HG03095 (cell line): Measurements from ENCODE around the gene LACTB.

ENCODE experiments used
- ATAC-seq: cut with Tn5 transposase; IDR thresholded peaks from one replicate; pipeline ENCODE4 v1.9.1; 2021; ENCODE audit warnings: moderate library complexity; ENCODE audit not compliant: unreplicated experiment

Gene LACTB

DNA sequence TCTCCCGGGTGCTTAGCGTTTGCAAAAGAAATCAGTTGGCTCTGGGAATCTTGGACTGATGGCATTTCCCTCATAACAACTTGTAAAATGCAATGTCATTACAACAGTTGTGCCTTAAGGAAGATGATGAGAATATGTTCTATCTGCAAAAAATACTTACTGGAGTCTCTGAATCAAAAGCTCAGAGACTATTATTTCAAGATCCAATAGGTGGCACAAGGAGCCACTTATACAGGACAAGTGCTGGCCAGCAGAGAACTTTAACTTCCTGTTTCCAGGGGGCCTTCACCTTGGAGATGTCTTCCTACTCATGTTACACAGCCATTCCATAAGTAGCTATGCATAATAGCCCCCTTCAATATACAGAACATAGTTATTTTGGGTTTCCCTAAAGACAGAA, 44.6 kb downstream of the LACTB start:
- ATAC-seq = no peak

DNA sequence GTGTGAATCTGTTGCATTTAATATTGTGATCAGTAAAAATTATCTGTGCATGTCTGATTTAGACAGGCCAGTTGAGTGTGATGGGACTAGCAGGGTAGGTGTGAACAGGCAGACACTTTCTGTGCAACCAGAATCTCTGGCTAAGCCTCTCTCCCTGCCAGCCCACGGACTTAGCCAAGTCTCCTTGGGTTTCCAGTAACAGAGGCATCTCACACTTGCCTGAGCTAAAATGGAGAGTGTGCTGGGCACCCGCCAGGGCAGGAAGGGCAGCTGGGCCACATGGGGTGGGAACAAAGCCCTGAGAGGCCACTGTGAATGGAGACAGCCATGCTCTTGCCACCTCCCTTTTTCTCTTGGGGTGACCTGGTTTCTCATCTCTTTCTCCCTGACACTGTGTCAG, 48.1 kb downstream of the LACTB start:
- no peak for ATAC-seq

DNA sequence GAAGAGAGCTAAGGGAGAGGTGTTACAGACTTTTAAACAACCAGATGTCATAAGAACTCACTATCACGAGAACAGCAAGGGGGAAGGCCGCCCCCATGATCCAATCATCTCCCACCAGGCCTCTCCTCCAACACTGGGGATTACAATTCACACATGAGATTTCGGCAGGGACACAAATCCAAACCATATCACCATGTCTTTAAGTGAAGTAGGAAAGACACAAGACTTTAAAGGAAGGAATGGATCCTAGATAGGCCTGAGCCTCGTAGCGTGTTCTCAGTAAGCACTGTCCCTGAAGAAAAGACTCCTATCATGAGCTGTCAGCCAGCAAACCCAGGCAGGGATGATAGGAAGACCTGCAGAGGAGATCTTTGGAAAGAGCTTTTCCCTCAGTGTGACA, 50.7 kb downstream of the LACTB start:
- ATAC-seq = no peak

DNA sequence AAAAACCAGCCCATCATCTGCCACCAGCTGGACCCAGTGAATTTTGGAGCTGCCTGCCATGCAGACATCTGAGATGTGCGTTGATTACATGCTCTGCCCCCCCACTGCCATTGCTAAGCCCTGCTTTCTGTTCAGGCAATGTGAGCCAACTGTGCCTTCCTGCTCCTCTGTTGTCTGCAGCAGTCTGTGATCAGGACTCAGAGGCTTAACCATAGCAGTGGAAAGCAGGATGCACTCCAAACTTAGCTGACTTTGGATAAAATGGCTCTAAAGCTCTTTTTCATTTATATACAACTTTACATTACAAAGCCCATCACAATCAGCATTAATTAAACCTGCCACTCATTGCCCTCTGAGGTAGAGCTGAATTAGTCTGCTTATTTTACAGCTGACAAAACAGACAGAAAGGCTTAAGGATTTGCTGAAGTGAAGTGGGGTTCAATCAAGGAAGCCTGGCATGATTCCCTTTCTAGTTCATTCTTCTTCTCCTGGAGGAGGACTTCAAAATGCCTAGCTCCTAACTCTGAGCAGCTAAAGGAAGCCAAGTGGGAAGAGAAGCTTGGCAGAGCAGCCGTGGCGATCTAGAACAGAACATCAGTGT, 51.3 kb downstream of the LACTB start:
- no peak for ATAC-seq

DNA sequence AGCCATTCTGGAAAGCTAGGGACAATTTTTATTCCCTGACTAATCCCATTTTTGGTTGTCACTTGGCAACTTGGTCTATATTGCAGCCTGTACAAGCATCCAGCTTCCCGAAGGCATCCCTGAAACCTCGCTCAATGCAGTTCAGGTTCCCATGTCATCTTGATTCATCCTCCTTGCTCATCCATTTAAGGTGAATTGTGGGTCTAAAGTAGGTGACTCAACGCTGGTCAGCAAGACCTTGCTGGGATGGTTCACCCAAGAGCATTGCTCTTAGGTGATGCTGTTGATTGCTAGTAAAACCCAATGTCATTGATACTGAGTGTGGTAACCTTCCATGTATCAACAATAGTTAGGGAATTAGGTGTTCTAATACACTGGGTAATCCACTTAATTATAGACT, 54.6 kb downstream of the LACTB start:
- ATAC-seq = no peak

DNA sequence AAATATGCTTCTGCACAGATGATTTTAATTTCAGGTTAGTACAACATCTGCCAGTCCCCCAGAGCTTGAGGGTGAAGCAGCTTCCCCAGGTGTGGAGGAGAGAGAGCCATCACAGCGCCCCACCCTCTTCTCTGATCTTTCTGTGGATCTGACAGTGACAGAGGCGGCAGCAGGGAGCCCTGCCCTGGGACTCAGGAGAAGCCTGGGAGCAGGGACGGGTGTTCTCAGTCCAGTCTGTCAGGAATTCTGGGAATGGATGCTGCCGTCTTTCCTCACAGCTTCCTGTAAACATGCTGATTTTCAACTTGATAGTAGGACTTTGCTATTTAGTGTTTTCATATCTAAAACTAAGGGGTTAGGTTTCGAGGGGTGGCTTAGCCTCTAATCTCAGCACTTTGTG, 56.4 kb downstream of the LACTB start:
- no peak for ATAC-seq

DNA sequence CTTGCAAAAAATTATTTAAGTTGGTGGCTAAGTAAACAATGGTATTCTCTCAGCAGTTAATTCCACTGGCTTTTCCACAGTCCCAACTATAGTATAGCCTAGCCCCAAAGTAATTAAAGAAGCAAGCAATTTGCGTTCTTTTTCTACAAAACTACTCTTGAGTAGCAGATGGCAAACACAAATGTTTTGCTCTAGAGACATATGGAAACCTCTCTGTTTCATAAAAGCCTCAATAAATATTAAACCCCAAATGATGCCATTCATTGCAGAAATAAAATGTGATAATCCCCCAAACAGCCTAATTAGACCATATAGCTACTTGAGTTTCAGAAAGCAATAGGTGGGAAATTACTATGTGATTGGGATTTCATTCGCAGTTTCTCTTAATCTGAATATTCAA, 59.1 kb downstream of the LACTB start:
- no peak for ATAC-seq

DNA sequence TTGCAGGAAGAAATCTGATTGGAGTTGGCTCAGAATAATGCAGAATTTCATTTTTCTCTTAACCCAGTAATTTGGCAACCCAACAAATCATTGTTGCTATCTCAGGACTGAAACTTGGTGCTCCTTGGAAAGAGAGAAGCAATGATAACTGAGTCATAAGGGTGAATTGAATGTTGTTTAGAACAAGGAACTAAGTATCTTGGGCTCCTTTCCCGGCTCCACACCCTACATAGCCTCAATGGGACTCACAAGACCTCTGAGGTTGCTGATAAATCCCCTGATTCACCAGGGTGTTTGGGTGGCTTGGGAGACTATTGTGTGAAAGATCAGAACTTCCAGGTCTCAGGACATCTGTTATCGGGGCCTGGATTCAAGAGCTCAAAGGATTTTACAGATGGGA, 60.0 kb downstream of the LACTB start:
- no peak for ATAC-seq

DNA sequence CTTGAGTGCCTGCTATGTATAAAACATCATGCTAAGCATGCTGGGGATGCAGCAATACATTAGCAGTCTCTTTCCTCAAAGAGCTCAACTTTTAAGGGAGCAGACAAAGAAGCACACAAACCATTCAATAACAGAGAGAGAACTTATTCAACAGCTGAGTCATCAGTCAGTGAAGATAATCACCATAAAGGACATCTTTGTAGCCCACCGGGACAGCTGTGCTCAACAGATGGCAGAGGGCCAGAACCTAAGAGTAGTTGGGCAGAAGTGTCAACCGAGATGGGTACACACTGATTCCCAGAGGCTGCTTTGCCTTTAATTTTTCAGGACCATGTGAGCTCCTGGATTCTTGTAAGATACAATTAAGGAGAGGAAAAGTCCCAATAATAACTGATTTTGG, 63.5 kb downstream of the LACTB start:
- no peak for ATAC-seq

DNA sequence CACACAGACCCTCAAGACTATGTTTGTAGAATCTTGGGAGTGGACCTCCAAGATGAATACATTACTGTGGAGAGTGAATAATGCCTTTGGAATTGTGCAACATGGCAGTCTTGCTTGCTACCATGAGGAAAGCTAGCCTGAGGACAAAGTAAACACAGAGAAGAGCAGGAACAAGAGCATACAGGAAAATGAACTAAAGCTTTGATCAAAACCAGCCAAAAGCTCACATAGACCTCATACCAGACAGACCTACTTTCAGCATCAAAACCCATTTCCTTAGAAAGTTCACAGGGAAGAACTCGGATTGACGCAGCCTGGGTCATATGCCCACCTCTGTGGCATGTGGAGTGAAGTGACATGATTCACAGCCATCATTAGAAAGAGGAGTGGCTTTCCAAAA, 64.4 kb downstream of the LACTB start:
- no peak for ATAC-seq

DNA sequence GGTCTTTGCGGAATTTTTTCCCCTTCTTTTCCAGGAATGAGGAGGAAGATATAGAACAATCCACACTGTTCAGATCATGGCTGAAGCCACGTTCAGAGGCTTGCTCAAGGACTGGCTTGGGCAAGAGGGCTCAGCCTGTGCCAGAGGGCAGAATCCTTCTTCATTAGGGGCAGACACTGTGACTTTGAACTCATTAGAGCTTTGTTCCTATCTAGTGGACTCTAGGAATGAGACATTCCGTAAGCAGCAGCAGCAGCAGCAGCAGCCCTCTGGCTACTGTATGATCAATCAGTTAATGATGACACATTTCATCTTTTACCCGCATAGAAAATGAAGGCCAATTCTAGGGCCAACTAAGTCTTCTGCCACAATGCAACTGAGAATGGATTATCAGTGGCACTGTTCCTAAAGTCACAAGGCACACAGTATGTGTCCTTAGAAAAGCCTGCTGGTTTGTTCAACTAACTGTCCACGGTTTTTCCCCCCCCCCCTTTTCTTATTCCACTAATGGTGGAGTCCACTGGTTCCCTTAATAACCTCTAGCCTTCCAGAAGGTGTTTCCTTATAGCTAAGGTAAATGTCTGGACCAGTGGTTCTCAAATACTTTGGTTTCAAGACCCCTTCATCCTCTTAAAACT, 66.0 kb downstream of the LACTB start:
- no peak for ATAC-seq

DNA sequence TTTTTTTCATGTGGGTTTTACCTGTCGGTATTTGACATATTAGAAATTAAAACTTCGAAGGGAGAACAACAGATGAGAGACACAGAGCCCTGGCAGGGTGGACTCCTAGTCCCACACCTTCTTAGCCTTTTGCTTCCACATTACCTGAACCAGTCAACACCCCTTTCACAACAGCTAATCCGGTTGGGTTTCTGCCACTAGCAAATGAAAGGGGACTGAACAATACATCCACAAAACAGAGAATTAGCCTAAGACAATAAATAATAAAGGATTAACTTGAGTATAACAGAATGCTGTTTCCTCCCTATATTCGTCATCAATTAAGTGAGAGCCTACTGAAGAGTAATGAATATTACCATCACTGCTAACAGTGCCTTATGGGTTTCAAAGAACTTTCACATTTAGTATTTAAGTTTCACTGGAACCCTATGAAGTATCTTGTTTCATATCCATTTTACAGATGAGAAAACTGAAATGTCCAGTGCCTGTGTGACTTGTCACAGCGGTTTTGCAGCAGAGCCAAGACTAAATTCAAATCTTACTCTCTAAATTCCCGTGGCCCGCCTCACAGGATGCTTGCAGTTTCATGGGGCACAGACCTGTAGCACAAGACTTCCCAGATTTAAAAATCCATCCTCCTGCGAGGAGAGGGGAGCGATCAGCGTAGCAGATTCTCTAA, 66.7 kb downstream of the LACTB start:
- ATAC-seq = no peak

DNA sequence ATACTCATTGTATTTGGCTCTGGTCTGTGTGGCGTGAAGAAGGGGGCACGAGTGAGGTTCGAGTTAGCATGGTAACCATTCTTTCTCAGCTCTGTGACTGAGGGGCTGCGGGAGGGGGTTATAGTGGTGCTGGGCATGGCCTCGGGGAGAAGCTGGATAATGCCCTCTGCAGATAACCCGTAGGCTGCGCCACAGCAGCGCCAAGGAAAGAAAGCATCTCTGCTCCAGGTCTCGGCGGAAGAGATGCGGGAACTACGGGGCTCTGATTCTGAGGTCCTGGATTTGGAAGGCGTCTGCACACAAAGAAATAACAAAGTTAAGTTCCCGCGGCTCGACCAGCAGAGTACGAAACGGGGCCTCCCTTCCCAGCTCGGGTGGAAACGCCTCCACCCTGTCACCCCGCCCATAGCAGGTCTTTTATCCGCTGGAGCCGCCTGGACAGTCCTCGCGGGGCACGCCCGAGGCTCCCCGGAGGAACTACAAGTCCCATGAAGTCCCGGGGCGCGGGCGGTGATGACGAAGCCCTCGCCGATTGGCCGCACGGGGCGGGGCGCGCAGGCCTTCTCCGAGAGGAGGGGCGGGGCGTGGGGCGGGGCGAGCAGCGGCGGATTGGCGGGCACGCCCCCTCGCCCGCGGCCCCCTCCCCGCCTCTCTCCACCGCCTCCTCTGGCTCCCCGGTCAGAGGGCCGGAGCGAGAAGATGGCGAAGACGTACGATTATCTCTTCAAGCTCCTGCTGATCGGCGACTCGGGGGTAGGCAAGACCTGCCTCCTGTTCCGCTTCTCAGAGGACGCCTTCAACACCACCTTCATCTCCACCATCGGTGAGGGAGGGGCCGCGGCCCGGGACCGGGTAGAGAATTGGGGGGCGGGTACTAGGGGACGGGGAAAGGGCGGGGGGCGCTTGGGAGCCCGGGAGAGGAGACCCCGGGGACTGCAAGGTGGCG, 67.5 kb downstream of the LACTB start, which contains the start of gene RAB8B:
RAB8B (plus strand) TSS at position 681 of the 946 bp plus-strand sequence; CDS start at position 700, 19 bp downstream.
- ATAC-seq = peak; percentile 69

DNA sequence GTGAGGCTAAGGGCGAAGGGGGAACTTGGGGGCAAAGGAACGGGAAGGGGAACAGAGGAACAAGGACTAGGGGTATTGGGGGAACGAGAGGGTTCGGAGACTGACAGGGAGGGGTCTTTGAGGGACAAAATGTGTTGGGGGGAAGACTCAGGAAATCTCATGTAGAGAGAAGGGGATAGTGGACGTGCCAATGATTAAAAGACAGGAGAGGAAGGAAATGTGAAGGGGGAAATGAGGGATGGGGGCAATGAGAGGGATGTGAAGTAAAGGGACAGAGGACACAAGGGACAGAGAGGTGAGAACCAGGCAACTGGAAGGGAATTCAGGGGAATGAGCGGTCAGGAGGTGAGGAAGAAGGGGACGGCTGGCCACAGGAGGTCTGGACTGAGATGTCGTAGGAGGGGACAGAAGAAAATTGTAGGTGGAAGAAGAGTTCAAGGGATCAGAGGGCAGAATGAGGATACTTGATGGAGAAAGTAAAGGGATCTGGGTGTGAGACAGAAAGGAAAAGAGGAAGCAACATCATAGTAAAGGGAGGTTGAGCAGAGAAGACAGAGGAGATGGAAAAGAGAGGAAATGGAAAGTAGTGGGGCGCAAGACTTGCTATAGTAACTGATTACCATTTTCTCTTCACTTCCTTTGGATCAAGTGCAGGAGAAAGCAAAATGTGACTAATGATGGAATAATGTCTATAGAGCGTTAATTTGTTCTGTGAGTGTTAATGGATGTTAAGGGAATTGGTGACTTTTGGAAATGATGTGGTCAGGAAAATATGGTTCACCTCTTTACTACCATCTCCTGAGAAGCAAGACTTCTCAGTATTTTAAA, 68.5 kb downstream of the LACTB start:
- no peak for ATAC-seq

DNA sequence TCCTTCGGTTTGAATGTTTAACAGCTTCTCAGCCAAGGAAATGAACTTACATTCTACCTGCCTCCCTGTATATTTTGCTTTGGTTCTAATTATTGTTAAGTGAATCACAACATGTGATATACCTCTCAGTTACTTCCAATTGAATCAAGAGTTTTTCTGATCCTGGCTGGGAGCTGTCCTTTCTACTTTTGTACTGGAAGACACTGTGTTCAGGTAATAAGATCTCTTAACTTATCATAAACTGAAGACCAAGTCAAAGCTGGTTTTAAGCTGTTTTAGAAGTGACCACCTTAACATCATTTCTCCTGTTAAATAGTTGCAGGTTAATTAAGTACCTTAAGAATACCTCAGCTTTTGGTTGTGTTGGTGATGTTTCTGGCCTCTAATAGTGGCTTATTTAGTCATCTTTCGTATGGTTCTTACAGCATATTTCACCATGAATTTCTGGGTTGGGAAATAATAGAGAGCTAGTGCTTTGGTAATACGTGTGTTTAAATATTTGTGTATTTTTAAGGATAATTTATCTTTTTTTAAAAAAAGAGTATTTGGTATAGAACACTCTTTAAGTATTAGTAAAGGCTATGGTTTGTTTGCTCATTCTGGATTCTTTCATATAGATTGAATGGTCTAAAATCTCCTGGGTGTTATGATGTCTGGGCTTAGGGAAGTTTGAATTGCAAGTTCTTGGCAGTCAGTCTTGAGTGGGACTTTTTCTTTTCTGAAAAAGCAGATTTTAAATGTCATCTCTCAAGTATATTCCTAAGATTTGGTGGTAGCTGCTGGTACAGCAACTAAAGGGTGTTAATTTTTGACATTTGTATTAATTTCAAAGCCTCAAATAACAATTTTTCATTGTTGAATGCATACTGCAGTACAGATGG, 69.3 kb downstream of the LACTB start:
- ATAC-seq = no peak
